Measurements from ENCODE around the gene SRRM4. TPM values are rescaled to one million over a fixed set of nuclear protein-coding genes. Genes with fewer than 3 reads are reported as not detected.

SRRM4 gene
- total and polyA plus RNA-seq, 10 donors = under 0.01 TPM; not detected in 8

DNA sequence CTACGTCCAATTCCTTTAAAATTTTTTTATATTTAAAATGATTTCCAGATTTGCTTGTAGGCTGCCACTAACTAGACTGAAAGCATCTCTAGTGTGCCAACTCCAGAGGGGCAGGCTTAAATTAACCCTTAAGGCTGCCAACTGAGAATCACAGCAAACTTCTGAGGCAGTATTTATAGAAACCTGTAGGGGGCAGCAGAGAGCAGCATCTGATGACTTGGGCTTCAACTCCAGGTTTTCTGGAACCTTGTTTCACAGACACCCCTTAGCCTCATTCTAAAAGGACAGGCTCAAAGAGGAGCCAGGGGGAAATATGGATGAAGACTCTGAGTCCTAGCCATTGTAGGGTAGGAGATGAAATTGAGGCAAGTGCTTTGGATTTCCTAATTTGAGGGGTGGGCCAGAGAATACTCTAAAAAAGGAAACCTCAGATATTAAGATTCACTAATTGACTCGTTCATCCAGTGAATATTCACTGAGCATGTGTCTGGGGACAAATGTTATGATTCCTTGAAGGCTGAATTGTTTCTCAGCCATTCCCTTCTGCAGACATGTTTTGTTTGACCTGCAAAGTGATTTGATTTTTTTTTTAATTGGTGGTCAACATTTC is 134.1 kb downstream of the SRRM4 start:
- no peaks in the 10 kb centered on the region for H3K4me1 ChIP-seq
- no peak overlapping the region for H3K27ac ChIP-seq
- H3K4me3 ChIP-seq = no peak overlapping the region
- no peaks in the 10 kb centered on the region for H3K36me3 ChIP-seq
- 29 to 43% (median 36%) methylated on average over 2 of the region's 2 CpGs for WGBS, 5 donors
- H3K9me3 ChIP-seq = no peaks in the 10 kb centered on the region
- intact Hi-C loops (cut with DNase I; ENCODE audit: low total_unique reads) = loop anchor here (5.0 kb wide), 1 partner anchor 297 kb away; no protein-coding TSS in a partner anchor
- no peak for DNase-seq
- TF ChIP-seq, protein P1, sequence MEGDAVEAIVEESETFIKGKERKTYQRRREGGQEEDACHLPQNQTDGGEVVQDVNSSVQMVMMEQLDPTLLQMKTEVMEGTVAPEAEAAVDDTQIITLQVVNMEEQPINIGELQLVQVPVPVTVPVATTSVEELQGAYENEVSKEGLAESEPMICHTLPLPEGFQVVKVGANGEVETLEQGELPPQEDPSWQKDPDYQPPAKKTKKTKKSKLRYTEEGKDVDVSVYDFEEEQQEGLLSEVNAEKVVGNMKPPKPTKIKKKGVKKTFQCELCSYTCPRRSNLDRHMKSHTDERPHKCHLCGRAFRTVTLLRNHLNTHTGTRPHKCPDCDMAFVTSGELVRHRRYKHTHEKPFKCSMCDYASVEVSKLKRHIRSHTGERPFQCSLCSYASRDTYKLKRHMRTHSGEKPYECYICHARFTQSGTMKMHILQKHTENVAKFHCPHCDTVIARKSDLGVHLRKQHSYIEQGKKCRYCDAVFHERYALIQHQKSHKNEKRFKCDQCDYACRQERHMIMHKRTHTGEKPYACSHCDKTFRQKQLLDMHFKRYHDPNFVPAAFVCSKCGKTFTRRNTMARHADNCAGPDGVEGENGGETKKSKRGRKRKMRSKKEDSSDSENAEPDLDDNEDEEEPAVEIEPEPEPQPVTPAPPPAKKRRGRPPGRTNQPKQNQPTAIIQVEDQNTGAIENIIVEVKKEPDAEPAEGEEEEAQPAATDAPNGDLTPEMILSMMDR (IDR thresholded peaks at IDR 0.05 in 8 of 11, conservative IDR thresholded peaks at IDR 0.05 in 3 of 11) = peak; percentile 27 to 77 (median 66)
- no peak for TF ChIP-seq POLR2AphosphoS5 (IDR thresholded peaks at IDR 0.05)
- TF ChIP-seq POLR2A (IDR thresholded peaks at IDR 0.05) = no peak
- H3K27me3 ChIP-seq (replicated peaks in 1 of 7) = peaks cover 0 to 26% (median 0%) of the 10 kb centered on the region in 7 donors

- Histone ChIP-seq H3K4me3 (no peak overlapping the region), H3K36me3 (no peaks in the 10 kb centered on the region), H3K9me3 (no peaks in the 10 kb centered on the region), H3K4me1 (no peaks in the 10 kb centered on the region), H3K27ac (no peak overlapping the region), H3K27me3 (replicated peaks in 1 of 7) (peaks cover 0 to 13% (median 0%) of the 10 kb centered on the region in 7 donors)
- TF ChIP-seq, protein P1 (IDR thresholded peaks at IDR 0.05 in 8 of 11, conservative IDR thresholded peaks at IDR 0.05 in 3 of 11) = no peak
- TF ChIP-seq POLR2A (IDR thresholded peaks at IDR 0.05) = no peak
- TF ChIP-seq POLR2AphosphoS5 (IDR thresholded peaks at IDR 0.05) = no peak
- 66 to 85% (median 80%) methylated on average over 3 of the region's 3 CpGs for WGBS, 5 donors
- intact Hi-C loops (cut with DNase I; ENCODE audit: low total_unique reads) = loop anchor here (5.0 kb wide), 1 partner anchor 294 kb away; no protein-coding TSS in a partner anchor
- no peak for DNase-seq
Measured at GRCh38 chr12:119117936-119118335, 136.6 kb downstream of the SRRM4 start.

- no peak for DNase-seq
- Histone ChIP-seq H3K4me1 (no peaks in the 10 kb centered on the region), H3K36me3 (no peaks in the 10 kb centered on the region), H3K9me3 (no peaks in the 10 kb centered on the region), H3K27me3 (replicated peaks in 1 of 7) (peaks cover 0 to 13% (median 0%) of the 10 kb centered on the region in 7 donors), H3K27ac (no peak overlapping the region), H3K4me3 (no peak overlapping the region)
- WGBS, 5 donors = 57 to 80% (median 68%) methylated on average over 3 of the region's 3 CpGs
- intact Hi-C loops (cut with DNase I; ENCODE audit: low total_unique reads) = loop anchor here (5.0 kb wide), 1 partner anchor 294 kb away; no protein-coding TSS in a partner anchor
- TF ChIP-seq POLR2A (IDR thresholded peaks at IDR 0.05) (no peak), POLR2AphosphoS5 (IDR thresholded peaks at IDR 0.05) (no peak)
- TF ChIP-seq, protein P1 (IDR thresholded peaks at IDR 0.05 in 8 of 11, conservative IDR thresholded peaks at IDR 0.05 in 3 of 11) = no peak
Measured at GRCh38 chr12:119118625-119119024, 137.3 kb downstream of the SRRM4 start.

DNA sequence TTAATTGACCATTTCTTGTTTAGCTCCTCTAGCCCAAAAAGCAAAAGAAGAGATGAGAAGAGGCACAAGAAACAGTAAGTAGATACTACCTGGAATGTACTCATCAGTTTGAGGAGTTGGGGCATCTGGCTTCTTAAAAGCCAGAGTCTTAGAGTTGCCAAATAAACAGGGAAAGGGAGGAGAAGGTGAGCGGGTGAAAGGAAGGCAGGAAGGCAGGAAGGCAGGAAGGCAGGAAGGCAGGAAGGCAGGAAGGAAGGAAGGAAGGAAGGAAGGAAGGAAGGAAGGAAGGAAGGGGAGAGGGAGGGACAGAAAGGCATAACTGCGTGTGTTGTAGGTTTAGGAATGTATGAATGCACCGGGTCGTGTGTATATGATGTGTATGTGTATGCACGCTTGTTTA is 140.7 kb downstream of the SRRM4 start:
- intact Hi-C loops (cut with DNase I; ENCODE audit: low total_unique reads) = no loop called here
- no peaks in the 10 kb centered on the region for H3K36me3 ChIP-seq
- TF ChIP-seq POLR2A (IDR thresholded peaks at IDR 0.05) (no peak), POLR2AphosphoS5 (IDR thresholded peaks at IDR 0.05) (no peak)
- TF ChIP-seq, protein P1 (IDR thresholded peaks at IDR 0.05 in 8 of 11, conservative IDR thresholded peaks at IDR 0.05 in 3 of 11) = no peak
- H3K4me1 ChIP-seq = no peaks in the 10 kb centered on the region
- H3K27ac ChIP-seq = no peak overlapping the region
- no peak overlapping the region for H3K4me3 ChIP-seq
- no peaks in the 10 kb centered on the region for H3K27me3 ChIP-seq (replicated peaks in 1 of 7)
- no peaks in the 10 kb centered on the region for H3K9me3 ChIP-seq
- WGBS, 5 donors = 51 to 60% (median 59%) methylated on average over 5 of the region's 5 CpGs
- DNase-seq = no peak
